Stimulated activated CD8-positive, alpha-beta memory T cell treated with anti-CD3 and anti-CD28 coated beads, Interleukin-7, amount 100 ng/mL, for 4 hours (primary cell): Measurements from ENCODE around the gene TMEM63A.
"Not testable (repeated sequence)": the region's sequence is repeated elsewhere in the genome, so short reads cannot be mapped to it uniquely, and the experiment has no call there.

Experiments used
- DNase-seq, 2 donors: peaks; one replicate each; pipeline ENCODE4 v3.0.0-alpha.2; 2020; ENCODE audit warnings: low read depth in 2 of 2

Gene TMEM63A

GRCh38 chr1:225845571-225846259, 36.5 kb downstream of the TMEM63A start:
- no peak for DNase-seq

- DNase-seq: no peak
These were observed 37.1 kb downstream of the TMEM63A start for GRCh38 chr1:225845097-225845496.

- DNase-seq: no peak
These were observed 37.7 kb downstream of the TMEM63A start for GRCh38 chr1:225844236-225845061.

GRCh38 chr1:225843426-225843795, 38.8 kb downstream of the TMEM63A start:
- no peak for DNase-seq

- DNase-seq: no peak
These were observed 39.3 kb downstream of the TMEM63A start for GRCh38 chr1:225842788-225843425.

GRCh38 chr1:225842074-225842473, 40.1 kb downstream of the TMEM63A start:
- DNase-seq: no peak

GRCh38 chr1:225840713-225841112, 41.5 kb downstream of the TMEM63A start:
- no peak for DNase-seq

GRCh38 chr1:225840223-225840610, 42.0 kb downstream of the TMEM63A start:
- DNase-seq: no peak

GRCh38 chr1:225838793-225839192, 43.4 kb downstream of the TMEM63A start:
- no peak for DNase-seq

GRCh38 chr1:225836296-225836695, 45.9 kb downstream of the TMEM63A start:
- not testable (repeated sequence) for DNase-seq

- DNase-seq: no peak
These were observed 46.3 kb downstream of the TMEM63A start for GRCh38 chr1:225835856-225836255.

- no peak for DNase-seq
These were observed 47.5 kb downstream of the TMEM63A start for GRCh38 chr1:225834417-225835329.

GRCh38 chr1:225830841-225831240, 51.3 kb downstream of the TMEM63A start:
- DNase-seq: no peak

- DNase-seq: no peak
These were observed 53.4 kb downstream of the TMEM63A start for GRCh38 chr1:225828706-225829345.

GRCh38 chr1:225827076-225827475, 55.1 kb downstream of the TMEM63A start:
- DNase-seq: no peak

- DNase-seq: no peak
These were observed 56.6 kb downstream of the TMEM63A start for GRCh38 chr1:225825607-225826007.

GRCh38 chr1:225825078-225825477, 57.1 kb downstream of the TMEM63A start:
- no peak for DNase-seq

- DNase-seq: no peak
These were observed 57.6 kb downstream of the TMEM63A start for GRCh38 chr1:225824533-225824941.

GRCh38 chr1:225823811-225824261, 58.3 kb downstream of the TMEM63A start:
- DNase-seq: no peak

GRCh38 chr1:225822655-225823403, 59.4 kb downstream of the TMEM63A start:
- DNase-seq: no peak
